OCI-M1 (cell line): ENCODE measurements around the gene SLC2A3.
"Not testable (repeated sequence)": the region's sequence is repeated elsewhere in the genome, so short reads cannot be mapped to it uniquely, and the experiment has no call there.

Experiments
- DNase-seq: peaks from one replicate; lab custom pipeline; 2025; lab: John Stamatoyannopoulos, UW

SLC2A3 gene

GRCh38 chr12:7950230-7950943 lies 14.4 kb upstream of the SLC2A3 start:
- DNase-seq: not testable (repeated sequence)

GRCh38 chr12:7948589-7949260 lies 12.7 kb upstream of the SLC2A3 start:
- peak; percentile 66 for DNase-seq

GRCh38 chr12:7947011-7947410 lies 11.0 kb upstream of the SLC2A3 start:
- DNase-seq: no peak

GRCh38 chr12:7944760-7945159 lies 8.8 kb upstream of the SLC2A3 start:
- not testable (repeated sequence) for DNase-seq

GRCh38 chr12:7940906-7941305 lies 4.9 kb upstream of the SLC2A3 start:
- no peak for DNase-seq

GRCh38 chr12:7937833-7938506 lies 2.0 kb upstream of the SLC2A3 start:
- DNase-seq: peak; percentile 92

- peak; percentile 54 for DNase-seq
Measured at GRCh38 chr12:7934889-7935492, 996 bp downstream of the SLC2A3 start.

- DNase-seq: peak; percentile 77
Measured at GRCh38 chr12:7934091-7934888, 1.7 kb downstream of the SLC2A3 start.

GRCh38 chr12:7933255-7933726 lies 2.7 kb downstream of the SLC2A3 start:
- DNase-seq: peak; percentile 93

GRCh38 chr12:7932599-7933240 lies 3.3 kb downstream of the SLC2A3 start:
- DNase-seq: not testable (repeated sequence)

GRCh38 chr12:7929083-7929792 lies 6.7 kb downstream of the SLC2A3 start:
- no peak for DNase-seq

- DNase-seq: no peak
Measured at GRCh38 chr12:7927470-7927869, 8.5 kb downstream of the SLC2A3 start.

GRCh38 chr12:7926068-7926666 lies 9.8 kb downstream of the SLC2A3 start:
- DNase-seq: not testable (repeated sequence)

- no peak for DNase-seq
Measured at GRCh38 chr12:7923241-7924236, 12.4 kb downstream of the SLC2A3 start.

- DNase-seq: not testable (repeated sequence)
Measured at GRCh38 chr12:7921181-7921580, 14.8 kb downstream of the SLC2A3 start.

GRCh38 chr12:7918268-7918590 lies 17.8 kb downstream of the SLC2A3 start:
- DNase-seq: not testable (repeated sequence)

- DNase-seq: no peak
Measured at GRCh38 chr12:7917392-7918267, 18.4 kb downstream of the SLC2A3 start.

GRCh38 chr12:7916936-7917335 lies 19.1 kb downstream of the SLC2A3 start:
- DNase-seq: no peak
